OCI-LY1 (cell line): ENCODE data around the gene NAP1L5.

Source experiments
- EZH2 ChIP-seq: fragments of 200-600 bp; sonication (generic), shearing (Covaris generic); IDR thresholded peaks from 2 replicates; pipeline ENCODE4 v1.8.0; 2017; ENCODE audit warnings: borderline replicate concordance, mixed run types, mild to moderate bottlenecking, antibody characterized with exemption, low read length, moderate library complexity, mixed read lengths
- TF ChIP-seq, protein P1 (sequence below): fragments of 200-600 bp; sonication (generic), shearing (Covaris generic); IDR thresholded peaks from 2 replicates; pipeline ENCODE4 v1.5.1; 2017; ENCODE audit warnings: mild to moderate bottlenecking, antibody characterized with exemption, low read length, moderate library complexity, mixed read lengths

DNA sequence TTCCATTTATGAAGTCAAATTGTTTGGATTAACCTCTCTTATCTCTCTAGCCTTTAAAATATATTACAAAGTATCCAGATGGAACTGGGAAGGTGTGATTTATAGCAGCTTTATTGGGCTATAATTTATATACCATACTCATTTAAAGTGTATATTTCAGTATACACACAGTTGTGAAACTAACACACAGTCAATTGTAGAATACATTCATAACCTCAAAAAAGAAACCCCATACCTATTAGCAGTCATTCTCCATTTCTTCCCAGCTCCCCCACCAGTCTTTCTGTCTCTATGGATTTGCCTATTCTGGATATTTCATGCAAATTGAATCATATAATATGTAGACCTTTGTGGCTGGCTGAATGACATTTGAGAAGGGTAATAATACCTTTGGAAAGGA lies 7.6 kb upstream of the NAP1L5 start:
- TF ChIP-seq, protein P1, sequence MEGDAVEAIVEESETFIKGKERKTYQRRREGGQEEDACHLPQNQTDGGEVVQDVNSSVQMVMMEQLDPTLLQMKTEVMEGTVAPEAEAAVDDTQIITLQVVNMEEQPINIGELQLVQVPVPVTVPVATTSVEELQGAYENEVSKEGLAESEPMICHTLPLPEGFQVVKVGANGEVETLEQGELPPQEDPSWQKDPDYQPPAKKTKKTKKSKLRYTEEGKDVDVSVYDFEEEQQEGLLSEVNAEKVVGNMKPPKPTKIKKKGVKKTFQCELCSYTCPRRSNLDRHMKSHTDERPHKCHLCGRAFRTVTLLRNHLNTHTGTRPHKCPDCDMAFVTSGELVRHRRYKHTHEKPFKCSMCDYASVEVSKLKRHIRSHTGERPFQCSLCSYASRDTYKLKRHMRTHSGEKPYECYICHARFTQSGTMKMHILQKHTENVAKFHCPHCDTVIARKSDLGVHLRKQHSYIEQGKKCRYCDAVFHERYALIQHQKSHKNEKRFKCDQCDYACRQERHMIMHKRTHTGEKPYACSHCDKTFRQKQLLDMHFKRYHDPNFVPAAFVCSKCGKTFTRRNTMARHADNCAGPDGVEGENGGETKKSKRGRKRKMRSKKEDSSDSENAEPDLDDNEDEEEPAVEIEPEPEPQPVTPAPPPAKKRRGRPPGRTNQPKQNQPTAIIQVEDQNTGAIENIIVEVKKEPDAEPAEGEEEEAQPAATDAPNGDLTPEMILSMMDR = no peak
- TF ChIP-seq EZH2 = no peak
